GM12872 (cell line): ENCODE results near the gene AKAP6.

Source experiments
- CTCF ChIP-seq: IDR thresholded peaks from 3 replicates; pipeline ENCODE4 v1.5.1; 2011; ENCODE audit warnings: low read depth, mild to moderate bottlenecking, low read length, moderate library complexity; ENCODE audit not compliant: insufficient read depth

AKAP6 gene

DNA sequence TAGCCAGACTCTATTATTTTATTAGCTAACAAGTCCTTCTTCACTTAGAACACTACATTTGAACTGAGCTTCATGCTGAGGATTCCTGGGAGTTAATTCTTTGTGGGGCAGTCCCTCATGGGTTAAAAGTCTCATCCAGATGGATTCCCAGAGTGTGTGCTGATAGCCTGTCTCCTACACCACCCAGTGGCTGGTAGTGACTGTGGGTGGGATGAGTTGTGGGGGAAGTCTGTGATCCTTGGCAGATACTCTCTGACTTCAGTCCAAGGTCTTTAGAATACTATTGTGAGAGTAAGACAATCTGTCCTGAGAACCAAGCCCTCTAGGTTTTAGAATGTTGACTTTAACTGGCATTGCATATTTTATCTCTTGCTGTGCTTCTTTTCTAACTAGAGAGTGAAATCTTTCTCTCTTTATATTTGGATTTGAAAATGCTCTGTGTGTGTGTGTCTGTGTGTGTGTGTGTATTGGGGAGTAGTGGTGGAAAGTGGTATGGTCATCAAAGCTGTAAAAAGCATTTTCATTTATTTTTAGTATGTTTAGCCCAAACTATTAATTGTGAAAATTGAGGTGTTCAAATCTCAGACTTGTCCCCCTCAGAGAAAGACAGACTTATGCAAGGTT is 37.3 kb downstream of the AKAP6 start:
- TF ChIP-seq CTCF = no peak

- TF ChIP-seq CTCF = no peak
Observed at GRCh38 chr14:32366986-32367385, 37.9 kb downstream of the AKAP6 start.

GRCh38 chr14:32367516-32367915 is 38.4 kb downstream of the AKAP6 start:
- TF ChIP-seq CTCF = no peak

GRCh38 chr14:32368107-32368506 is 39.0 kb downstream of the AKAP6 start:
- TF ChIP-seq CTCF = no peak

DNA sequence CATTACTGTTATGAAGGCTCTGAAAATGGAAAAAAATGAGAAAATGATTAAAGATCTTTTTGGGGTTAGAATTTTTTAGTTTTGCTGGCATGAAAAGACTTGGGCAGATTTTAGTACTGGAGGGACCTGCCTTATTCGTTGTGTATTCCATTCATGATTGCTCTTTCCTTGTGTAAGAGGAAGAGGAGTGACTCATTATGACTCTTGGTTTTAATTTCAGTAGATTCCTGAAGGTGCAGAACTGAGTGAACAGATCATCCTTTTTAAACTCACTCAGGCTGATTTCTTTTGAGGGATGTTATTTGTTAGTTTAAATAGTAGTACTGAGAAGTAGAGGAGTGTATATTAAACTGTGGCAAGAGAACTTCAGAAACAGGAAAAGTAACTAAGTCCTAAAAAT is 41.6 kb downstream of the AKAP6 start:
- no peak for TF ChIP-seq CTCF

GRCh38 chr14:32372154-32372553 is 43.1 kb downstream of the AKAP6 start:
- no peak for TF ChIP-seq CTCF

DNA sequence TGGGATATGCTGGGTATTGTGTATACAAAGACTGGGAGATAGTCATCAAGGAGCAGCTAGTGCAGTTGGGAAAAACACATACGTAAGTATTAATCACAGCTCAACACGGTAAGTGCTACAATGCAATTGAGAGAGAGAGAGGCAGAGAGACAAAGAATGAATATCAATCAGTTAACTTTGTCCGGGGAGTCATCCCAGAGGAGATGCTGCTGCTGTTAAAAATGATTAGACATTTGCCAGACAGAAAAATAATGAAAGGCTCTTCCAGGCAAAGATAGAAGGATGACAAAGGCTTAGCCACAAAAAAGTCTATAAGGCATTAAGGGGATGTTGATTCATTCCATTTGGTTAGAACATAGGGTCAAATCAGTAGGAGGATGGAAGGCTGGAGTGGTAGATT is 45.1 kb downstream of the AKAP6 start:
- no peak for TF ChIP-seq CTCF
